Measurements from ENCODE around the gene CFAP100.
A peak's percentile ranks its signal among the peaks of the same experiment; 100 is the strongest.

The CFAP100 gene

DNA sequence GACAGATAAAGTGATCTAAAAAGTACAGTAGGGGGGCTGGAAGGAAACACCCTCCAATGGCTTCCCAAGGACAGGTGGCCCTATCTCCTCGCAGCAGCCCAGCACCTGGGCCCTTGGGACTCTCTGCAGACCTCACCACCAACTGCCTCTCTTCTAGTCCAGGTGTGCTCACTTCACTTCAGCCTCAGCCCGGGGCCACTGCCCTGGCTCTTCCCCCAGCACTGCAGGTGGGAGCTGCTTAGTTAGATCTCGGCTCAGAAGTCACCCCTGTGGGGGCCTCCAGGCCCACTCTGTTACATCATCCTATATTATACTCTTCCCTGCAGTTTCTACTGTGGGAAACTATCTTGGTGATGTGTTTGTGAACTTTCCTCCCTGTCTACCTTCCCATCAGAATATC, 39.5 kb upstream of the CFAP100 start:
- no peak overlapping the region for H3K4me3 ChIP-seq (ENCODE audit: low read depth in 1 of 2, low read length in 1 of 2)
- H3K27me3 ChIP-seq: peaks cover 68% of the 10 kb centered on the region
- H3K4me1 ChIP-seq (ENCODE audit: control insufficient read depth in 1 of 2, insufficient read depth in 1 of 2, low read depth in 1 of 2, low read length in 1 of 2): peaks cover 21 to 24% of the 10 kb centered on the region in 2 experiments
- H3K9me3 ChIP-seq: no peaks in the 10 kb centered on the region
- H3K27ac ChIP-seq: no peak overlapping the region
- no peaks in the 10 kb centered on the region for H3K36me3 ChIP-seq
- TF ChIP-seq, protein P1, sequence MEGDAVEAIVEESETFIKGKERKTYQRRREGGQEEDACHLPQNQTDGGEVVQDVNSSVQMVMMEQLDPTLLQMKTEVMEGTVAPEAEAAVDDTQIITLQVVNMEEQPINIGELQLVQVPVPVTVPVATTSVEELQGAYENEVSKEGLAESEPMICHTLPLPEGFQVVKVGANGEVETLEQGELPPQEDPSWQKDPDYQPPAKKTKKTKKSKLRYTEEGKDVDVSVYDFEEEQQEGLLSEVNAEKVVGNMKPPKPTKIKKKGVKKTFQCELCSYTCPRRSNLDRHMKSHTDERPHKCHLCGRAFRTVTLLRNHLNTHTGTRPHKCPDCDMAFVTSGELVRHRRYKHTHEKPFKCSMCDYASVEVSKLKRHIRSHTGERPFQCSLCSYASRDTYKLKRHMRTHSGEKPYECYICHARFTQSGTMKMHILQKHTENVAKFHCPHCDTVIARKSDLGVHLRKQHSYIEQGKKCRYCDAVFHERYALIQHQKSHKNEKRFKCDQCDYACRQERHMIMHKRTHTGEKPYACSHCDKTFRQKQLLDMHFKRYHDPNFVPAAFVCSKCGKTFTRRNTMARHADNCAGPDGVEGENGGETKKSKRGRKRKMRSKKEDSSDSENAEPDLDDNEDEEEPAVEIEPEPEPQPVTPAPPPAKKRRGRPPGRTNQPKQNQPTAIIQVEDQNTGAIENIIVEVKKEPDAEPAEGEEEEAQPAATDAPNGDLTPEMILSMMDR (IDR thresholded peaks at IDR 0.05): no peak

DNA sequence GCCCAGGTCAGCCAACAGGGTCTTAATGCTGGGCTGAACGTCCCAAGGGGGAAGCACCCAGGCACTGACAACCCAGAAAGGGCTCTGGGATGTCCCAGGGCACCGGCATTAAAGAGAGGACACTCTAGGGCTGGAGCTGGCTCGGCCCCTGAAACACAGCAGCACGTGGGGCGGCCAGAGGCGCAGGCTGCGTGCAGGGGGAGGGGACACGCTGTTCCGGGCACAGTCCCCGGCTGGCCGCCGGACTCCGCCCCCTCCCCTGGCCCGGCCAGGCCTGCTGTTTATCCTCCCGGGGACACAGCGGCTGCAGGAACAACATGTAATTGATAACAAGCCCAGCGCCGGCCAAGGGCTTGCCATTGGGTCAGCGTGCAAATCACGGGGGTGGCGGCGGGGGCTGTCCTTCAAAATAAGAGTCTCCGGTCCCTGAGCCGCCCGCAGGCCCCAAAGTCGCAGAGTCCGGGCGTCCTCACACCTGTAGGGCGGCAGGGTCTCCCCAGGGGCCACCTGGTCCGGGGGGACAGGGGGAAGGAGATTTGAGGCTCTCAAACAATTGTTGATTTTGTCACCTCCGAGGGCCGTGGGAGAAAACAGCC, 38.8 kb upstream of the CFAP100 start:
- no peaks in the 10 kb centered on the region for H3K36me3 ChIP-seq
- TF ChIP-seq, protein P1 (IDR thresholded peaks at IDR 0.05): no peak
- peaks cover 75% of the 10 kb centered on the region for H3K27me3 ChIP-seq
- H3K9me3 ChIP-seq: no peaks in the 10 kb centered on the region
- peaks cover 21 to 24% of the 10 kb centered on the region in 2 experiments for H3K4me1 ChIP-seq (ENCODE audit: control insufficient read depth in 1 of 2, insufficient read depth in 1 of 2, low read depth in 1 of 2, low read length in 1 of 2)
- H3K4me3 ChIP-seq (ENCODE audit: low read depth in 1 of 2, low read length in 1 of 2): peak overlapping the region; percentile 45 to 53
- H3K27ac ChIP-seq: no peak overlapping the region

DNA sequence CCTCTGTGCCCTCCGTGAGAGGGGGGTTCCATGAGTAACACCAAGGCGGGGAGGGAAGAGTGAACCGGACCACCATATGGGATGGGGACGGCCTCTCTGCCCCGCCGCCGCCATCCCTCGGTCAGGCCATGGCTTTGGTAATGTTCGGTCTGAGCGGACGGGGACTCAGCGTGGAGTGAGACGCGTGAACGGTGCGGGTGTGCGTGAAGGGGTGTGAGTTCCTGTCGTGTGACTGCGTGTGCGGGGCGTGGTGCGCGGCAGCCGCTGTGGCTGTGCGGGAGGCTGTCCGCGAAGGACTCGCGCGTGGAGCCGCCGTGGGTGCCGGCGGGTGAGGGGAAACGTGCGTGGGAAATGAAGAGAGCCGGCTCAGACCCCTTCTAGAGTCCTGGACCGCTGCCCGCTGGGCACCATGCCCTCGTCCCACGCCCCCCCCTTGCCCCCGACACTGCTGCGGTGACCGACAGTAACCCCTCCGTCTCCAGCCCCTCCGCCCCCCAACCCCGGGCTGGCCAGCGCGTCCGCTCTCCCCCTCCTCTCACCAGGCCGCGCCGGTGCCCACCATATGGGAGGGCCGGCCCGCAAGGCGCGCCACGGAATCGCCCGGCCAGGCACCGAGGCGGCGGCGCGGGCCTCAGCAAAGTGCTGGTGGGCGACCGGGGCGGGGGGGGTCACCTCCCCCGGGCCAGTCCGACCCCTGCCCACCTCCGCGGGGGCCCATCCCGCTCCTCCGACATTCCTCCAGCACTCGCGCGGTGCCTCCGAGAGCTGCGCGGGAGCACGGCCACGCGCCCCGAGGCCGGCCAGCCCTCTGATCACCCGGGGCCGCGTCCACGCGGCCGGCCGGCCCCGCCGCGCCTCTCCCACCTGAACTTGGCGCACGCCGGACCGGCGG, 38.1 kb upstream of the CFAP100 start:
- peaks cover 82% of the 10 kb centered on the region for H3K27me3 ChIP-seq
- H3K9me3 ChIP-seq: no peaks in the 10 kb centered on the region
- no peak overlapping the region for H3K27ac ChIP-seq
- H3K4me3 ChIP-seq (ENCODE audit: low read depth in 1 of 2, low read length in 1 of 2): peak overlapping the region; percentile 45 to 53
- H3K4me1 ChIP-seq (ENCODE audit: control insufficient read depth in 1 of 2, insufficient read depth in 1 of 2, low read depth in 1 of 2, low read length in 1 of 2): peaks cover 21 to 24% of the 10 kb centered on the region in 2 experiments
- TF ChIP-seq, protein P1 (IDR thresholded peaks at IDR 0.05): no peak
- no peaks in the 10 kb centered on the region for H3K36me3 ChIP-seq

DNA sequence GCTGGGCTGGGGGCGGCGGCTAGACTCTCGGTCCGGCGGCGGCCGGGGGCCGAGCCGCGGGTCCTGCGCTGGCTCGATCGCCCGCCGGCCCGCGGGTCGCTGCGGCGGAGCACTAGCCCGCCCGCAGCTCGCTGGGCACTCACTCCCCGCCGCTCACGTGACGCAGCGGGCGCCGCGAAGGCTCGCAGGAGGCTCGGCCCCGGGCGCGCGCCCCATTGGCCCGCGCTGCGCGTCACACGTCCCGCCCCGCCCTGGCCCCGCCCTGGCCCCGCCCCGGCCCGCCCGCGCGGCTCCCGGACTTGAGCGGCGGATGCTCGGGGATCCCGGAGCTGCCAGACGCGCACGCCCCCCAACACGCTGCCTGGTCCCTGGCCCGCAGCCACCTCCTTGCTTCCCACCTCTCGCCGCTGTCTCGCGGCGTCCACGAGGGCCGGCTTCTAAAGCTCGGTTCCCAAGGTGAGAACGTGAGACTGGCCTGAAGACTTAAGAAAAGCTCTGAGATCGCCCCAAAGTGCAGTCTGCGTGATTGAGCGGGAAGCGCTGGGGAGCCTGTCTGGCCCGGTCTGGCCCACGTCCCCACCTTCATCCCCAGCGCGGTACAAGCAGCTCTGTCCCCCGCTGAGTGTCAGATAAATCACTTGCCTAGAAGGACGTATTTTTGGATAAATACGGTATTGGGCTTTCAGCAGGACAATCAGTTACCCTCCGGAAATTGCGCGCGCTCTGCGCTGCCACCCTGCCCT, 37.2 kb upstream of the CFAP100 start, which contains the start of gene KLF15:
Gene KLF15, minus strand, starts transcription at position 114 of the 743 bp plus-strand sequence. CDS start 4,486 bp downstream, outside the sequence.
- Histone ChIP-seq H3K27me3 (peaks cover 90% of the 10 kb centered on the region), H3K4me3 (ENCODE audit: low read depth in 1 of 2, low read length in 1 of 2) (peak within 1 kb of the TSS; percentile 53 to 57)
- TF ChIP-seq, protein P1 (IDR thresholded peaks at IDR 0.05): no peak

DNA sequence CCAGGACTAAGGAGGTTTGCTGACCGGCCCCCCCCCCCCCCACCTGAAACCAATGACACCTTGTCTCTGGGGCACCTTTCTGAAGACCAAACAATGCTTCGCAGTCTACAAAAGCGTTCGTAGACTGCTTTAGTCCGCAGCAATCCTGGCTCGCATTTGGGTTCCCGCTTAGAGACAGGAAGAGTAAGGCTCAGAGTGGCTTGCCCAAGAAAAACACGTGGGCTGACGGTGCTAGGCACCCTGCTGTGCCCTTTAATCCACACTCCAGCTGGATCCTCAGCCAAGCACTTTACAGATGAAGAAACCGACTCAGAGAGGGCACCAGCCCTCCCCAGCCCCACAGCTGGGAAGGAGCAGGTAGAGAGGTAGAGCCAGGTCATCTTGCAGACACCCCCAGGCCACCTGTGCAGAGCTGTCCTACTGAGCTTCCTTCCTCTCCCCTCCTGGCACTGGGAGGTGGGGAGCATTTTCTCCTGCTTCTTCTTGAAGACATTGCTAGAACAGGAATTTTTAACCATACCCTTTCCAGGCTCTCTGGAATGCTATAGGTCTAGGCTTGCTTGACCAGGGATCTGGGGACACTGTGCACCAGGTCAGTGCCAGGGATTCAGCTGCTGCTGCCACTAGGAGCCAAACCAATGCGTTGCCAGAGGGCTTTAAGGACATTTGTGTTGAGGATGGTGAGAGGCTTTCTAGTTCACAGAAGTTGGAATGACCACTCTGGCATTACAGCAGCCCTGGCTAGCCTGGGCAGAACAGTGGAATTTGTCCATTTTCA, 36.5 kb upstream of the CFAP100 start:
- Histone ChIP-seq H3K4me1 (ENCODE audit: control insufficient read depth in 1 of 2, insufficient read depth in 1 of 2, low read depth in 1 of 2, low read length in 1 of 2) (peaks cover 16 to 21% of the 10 kb centered on the region in 2 experiments), H3K4me3 (ENCODE audit: low read depth in 1 of 2, low read length in 1 of 2) (peak overlapping the region; percentile 53 to 57), H3K36me3 (no peaks in the 10 kb centered on the region), H3K27ac (no peak overlapping the region), H3K9me3 (no peaks in the 10 kb centered on the region), H3K27me3 (peaks cover 98% of the 10 kb centered on the region)
- TF ChIP-seq, protein P1 (IDR thresholded peaks at IDR 0.05): no peak

More for the DNA sequence above, 37.2 kb upstream of the CFAP100 start, which contains the start of gene KLF15:
- Histone ChIP-seq H3K36me3 (no peaks in the 10 kb centered on the region), H3K9me3 (no peaks in the 10 kb centered on the region), H3K27ac (no peak within 1 kb of the TSS), H3K4me1 (ENCODE audit: control insufficient read depth in 1 of 2, insufficient read depth in 1 of 2, low read depth in 1 of 2, low read length in 1 of 2) (peaks cover 21 to 23% of the 10 kb centered on the region in 2 experiments)
